CD4-positive, alpha-beta T cell treated with Interleukin-17A for 1 hour (primary cell): ENCODE results near the gene ZBTB11.
"Not testable (repeated sequence)": the region's sequence is repeated elsewhere in the genome, so short reads cannot be mapped to it uniquely, and the experiment has no call there.

ENCODE experiments used
- DNase-seq: peaks from one replicate; pipeline ENCODE4 v3.0.0-alpha.2; 2020

ZBTB11 gene, protein sequence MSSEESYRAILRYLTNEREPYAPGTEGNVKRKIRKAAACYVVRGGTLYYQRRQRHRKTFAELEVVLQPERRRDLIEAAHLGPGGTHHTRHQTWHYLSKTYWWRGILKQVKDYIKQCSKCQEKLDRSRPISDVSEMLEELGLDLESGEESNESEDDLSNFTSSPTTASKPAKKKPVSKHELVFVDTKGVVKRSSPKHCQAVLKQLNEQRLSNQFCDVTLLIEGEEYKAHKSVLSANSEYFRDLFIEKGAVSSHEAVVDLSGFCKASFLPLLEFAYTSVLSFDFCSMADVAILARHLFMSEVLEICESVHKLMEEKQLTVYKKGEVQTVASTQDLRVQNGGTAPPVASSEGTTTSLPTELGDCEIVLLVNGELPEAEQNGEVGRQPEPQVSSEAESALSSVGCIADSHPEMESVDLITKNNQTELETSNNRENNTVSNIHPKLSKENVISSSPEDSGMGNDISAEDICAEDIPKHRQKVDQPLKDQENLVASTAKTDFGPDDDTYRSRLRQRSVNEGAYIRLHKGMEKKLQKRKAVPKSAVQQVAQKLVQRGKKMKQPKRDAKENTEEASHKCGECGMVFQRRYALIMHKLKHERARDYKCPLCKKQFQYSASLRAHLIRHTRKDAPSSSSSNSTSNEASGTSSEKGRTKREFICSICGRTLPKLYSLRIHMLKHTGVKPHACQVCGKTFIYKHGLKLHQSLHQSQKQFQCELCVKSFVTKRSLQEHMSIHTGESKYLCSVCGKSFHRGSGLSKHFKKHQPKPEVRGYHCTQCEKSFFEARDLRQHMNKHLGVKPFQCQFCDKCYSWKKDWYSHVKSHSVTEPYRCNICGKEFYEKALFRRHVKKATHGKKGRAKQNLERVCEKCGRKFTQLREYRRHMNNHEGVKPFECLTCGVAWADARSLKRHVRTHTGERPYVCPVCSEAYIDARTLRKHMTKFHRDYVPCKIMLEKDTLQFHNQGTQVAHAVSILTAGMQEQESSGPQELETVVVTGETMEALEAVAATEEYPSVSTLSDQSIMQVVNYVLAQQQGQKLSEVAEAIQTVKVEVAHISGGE

DNA sequence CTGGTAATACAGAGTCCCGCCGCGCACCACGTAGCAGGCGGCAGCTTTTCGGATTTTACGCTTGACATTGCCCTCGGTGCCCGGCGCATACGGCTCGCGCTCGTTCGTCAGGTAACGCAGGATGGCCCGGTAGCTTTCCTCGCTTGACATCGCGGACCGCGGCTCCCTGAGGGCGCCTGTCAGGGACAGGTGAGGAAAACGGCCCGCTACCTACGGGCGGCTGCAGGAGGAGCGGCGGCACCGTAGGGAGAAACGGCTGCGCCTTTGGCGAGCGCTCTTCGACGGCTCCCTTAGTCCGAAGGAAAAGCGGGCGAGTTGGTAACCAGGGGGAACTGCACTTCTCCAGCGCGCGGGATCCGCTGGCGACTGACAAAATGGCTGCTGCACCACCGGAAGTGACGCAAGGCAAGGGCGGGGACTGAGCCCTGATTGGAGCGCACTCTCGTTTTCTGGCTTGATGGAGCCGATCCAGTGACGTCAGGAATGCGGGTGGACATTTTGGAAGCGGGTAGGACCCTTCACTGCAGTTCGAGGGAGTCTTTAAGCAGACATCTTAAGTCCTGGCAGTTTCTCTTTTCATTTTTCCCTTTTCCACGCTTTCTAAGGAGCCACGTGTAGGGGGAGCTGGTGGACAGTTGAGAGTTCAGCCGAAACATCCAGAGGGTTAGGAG lies at the start of gene ZBTB11:
ZBTB11 (minus strand) TSS at position 368 of the 671 bp plus-strand sequence; CDS start at position 150, 218 bp downstream.
- DNase-seq: peak; percentile 99

DNA sequence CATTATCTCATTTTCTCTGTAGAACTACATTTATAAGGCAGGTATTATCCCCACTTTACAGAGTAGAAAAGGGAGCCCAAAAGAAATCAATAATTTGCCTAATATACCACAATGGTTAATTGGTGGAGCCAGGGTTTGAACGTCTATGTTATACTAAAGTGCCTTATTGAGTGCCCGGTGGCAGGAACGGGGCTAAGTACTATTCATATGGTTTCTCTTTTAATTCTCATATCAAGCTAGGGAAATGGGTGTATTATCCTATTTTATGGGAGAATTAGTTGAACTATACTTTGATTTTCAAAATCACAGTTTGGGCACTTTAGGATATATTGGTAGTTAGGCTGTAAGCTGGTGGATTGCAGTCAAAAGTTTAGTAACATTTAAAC lies 49.0 kb upstream of the ZBTB11 start:
- DNase-seq: no peak

DNA sequence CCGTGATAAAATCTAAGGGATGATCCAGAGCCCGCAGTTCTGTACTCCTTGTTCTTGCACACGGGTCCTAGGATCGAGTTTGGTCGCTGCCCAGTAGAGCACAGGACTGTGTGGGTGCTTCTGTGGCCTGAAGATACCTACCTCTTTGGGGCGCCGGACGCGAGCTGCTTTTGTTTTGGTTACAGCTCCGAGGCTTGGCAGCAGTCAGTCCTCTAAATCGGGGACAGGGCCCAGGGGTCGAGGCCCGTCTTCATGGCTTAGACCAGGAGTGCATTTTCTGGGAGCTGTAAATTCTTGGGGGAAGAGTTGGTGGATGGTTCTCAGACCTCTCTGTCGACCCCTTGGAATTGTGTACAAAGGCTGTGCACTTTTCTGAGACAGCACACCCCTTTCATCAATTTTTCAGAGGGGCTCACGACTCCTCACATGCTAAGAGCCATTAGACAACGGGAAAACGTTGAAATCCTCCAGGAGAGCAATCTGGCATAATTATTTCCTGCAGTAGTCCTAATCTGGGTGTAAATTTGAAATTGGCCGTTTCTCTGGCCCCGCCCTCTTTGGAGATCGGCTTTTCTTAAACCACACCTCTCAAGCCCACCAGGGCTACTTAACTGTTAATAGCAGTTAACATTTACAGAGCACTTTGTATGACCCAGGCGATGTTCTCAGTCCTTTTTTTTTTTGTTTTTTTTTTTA lies 48.4 kb upstream of the ZBTB11 start:
- peak; percentile 38 for DNase-seq

DNA sequence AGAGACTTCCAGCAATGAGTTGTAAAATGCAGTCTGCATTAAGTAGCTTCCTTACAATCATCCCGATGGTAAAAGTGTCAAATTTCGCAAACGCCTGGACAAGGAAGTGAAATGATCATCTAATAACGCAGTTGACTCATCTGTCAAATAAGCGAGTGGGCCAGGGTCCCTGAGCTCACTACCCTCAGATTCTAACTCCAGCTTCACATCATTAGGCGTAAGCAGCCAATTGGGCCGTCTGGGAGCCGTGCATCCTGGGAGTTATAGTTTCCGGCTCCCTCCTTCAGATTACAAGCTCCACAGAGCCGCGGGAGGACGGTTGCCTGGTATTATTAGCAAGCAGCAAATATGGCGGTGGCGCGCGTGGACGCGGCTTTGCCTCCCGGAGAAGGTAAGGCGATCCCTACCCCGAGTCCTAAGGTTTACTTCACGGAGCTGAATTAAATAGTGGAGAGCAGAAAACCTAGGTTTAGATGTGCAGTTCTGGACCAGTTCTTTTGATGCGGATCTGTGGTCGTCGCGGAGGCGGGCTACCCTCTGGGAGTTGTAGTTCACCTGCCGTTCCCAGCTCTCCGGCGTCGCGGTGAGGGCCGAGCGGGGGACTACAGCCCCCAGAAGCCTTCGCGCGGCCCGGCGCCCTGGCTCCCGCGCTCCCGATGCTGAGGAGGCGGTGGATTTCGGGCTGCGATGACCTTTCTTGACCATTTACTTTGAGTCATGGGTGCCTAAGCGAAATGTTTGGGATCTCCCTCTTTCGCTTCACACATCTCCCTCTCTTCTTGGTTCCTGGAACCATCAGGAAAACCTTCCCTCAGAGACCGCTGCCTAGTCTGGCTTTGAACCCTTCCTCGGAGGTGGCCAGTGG lies 47.6 kb upstream of the ZBTB11 start, which contains the start of gene CEP97:
CEP97 (plus strand) TSS at position 286 of the 865 bp plus-strand sequence; CDS start at position 349, 63 bp downstream.
- peak; percentile 88 for DNase-seq

DNA sequence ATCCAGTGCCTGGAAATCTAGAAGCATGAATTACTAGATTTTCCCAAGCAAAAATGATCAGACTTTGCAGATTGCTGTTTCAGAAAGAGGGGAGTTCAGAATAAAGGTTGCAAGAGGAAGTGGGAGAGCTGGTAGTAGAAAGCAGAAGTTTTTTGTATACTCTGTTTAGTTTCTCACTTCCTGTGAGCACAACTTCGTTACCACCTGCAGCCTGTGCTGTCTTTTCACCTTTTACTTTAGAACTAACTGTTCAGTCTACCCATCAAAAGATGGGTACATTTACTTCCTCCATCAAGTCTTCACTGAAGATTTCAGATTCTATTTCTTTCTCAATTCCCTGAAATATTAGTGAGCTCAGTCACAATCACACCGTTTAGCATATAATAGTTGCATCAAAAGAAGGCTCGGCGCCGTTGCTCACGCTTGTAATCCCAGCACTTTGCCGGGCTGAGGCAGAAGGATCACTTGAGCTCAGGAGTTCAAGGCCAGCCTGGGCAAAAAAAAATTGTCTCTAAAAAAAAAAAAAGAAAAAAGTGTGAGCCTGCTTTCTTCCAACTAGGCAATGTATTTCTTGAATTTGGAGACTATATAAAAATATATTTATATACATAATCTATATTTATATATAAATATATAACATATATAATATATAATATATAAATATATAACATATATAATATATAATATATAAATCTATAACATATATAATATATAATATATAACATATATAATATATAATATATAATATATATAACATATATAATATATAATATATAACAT lies 45.7 kb upstream of the ZBTB11 start:
- DNase-seq: peak; percentile 50

DNA sequence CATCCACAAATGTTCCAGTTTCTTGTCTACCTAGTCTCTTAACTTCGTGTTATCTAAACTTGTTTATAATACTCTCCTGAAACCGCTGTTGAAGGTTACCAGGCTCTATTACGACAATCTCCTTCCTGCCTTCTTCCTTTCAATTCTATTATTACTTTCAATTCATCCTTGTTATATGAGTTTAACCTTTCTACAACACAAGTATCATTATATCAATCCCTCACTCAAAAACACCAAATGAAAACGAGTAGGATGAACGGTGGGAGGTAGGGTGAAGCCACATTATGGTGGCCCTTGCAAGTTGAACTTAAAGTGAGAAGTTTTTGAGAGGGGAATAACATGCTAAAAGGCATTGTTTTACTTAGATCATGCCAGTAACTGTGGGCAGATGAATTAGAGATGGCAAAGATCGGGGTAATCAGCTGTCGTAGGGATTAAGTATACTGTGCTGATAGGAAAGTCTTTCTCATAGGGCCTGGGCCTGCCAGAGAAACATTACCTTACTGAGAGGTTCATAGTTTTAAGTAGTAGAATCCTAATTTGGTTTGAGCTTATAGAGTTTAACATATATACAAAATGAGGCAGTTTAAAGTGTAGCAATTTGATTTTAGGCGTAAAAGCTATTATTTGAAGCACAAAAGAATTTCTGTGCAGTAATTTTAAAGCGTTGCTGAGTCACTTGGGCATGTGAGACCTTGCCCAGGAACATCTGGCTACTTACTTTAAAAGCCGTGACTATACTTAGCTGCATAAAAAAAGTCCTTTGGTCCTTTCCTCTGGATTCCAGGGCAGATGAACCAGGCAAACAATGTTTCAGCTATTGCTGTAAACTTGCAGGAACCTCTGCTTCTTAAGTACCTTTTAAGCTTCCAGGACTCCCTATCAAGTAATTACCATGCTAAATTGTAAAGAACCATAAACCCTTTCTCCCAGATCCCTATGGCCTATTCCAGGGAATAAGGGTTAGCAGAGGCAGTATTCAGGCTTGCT lies 44.2 kb upstream of the ZBTB11 start:
- peak; percentile 6 for DNase-seq

DNA sequence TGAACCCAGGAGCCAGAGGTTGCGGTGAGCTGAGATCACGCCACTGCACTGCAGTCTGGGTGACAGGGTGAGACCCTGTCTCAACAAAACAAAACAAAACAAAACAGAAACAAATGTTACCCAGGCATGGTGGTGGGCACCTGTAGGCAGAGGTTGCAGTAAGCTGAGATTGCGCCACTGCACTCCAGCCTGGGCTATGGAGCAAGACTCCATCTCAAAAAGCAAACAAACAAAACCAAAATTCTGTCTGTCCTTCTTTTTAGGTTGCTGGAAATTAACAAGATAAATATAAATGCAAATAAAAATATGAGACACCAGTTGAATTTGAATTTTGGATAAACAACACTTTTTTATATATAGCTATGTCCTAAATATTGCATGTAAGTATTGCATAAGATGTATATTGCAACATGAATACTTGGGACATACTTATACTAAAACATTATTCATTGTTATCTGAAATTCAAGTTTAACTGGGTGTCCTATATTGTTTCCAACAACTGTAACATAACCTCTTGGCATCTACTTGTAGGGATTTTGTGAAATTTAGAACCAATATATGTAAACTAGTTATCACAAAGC lies 42.8 kb upstream of the ZBTB11 start:
- no peak for DNase-seq

DNA sequence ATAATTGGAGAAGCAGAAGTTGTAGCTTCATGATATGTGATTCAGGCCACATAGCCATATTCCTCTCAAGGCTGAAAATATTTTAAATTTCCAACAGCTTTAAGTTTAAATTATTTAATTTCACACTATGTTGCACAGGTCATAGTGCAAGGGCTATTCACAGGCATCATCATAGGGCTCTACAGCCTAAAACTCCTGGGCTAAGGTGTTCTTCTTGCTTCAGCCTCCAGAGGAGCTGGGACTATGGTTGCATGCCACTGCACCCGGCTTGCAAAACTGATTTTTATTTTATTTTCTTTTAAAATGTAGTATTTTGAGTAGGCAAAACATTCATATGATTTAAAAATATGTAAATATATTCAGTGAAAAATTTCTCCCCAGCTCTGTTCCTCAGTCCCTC lies 41.5 kb upstream of the ZBTB11 start:
- DNase-seq: no peak

DNA sequence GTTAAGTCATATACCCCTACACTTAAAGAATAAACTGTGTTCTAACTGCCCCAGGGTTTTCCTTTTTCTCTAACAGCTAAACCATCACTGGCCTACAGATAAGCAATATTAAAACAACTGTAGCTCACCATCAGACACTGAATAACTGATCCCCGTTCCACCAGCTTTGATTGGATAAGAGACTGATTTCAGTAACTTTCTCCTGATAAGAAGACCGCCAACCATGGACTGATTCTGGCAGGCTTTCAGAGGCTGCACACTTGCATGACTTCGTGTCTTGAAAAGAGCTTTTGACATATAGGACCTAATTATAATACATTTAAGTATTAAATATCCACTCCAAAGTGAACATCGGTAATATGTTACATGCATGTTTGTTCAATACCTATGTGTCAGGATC lies 32.2 kb upstream of the ZBTB11 start:
- no peak for DNase-seq

DNA sequence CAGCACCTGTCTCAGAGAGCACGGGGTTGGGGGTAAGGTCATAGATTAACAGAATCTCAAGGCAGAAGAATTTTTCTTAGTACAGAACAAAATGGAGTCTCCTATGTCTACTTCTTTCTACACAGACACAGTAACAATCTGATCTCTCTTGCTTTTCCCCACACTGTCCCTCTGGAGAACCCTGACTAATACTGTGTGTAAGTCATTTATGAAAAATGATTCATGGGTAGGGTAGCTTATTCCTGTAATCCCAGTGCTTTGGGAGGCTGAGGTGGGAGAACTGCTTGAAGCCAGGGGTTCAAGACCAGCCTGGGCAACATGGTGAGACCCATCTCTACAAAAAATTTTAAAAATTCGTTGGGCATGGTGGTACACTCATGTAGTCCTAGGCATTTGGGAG lies 27.7 kb upstream of the ZBTB11 start:
- DNase-seq: not testable (repeated sequence)

DNA sequence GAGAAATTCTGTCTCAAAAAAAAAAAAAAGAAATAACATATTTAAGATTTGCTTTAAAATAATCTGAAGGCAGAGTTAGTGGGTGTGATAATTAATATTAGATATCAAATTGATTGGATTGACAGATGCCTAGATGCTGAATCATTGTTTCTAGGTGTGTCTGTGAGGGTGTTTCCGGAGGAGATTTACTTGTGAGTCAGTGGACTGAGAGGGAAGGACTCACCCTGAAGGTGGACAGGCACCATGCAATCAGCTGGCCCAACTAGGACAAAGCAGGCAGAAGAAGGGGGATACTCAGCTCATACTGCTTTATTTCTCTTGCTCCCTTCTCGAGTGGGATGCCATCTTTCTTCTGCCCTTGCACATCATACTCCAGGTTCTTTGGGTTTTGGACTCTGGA lies 26.2 kb upstream of the ZBTB11 start:
- no peak for DNase-seq

DNA sequence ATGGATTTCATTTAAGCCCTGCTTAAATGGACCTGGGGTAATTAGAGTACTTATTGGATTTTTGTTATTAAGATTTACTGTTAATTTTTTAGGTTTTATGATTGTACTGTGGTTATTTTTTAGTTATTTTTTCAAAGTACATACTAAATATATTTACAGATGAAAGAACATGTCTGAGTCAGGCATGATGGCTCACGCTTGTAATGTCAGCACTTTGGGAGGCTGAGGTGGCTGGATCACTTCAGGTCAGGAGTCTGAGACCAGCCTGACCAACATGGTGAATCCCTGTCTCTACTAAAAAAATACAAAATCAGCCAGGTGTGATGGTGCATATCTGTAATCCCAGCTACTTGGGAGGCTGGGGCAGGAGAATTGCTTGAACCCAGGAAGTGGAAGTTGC lies 25.8 kb upstream of the ZBTB11 start:
- DNase-seq: no peak

DNA sequence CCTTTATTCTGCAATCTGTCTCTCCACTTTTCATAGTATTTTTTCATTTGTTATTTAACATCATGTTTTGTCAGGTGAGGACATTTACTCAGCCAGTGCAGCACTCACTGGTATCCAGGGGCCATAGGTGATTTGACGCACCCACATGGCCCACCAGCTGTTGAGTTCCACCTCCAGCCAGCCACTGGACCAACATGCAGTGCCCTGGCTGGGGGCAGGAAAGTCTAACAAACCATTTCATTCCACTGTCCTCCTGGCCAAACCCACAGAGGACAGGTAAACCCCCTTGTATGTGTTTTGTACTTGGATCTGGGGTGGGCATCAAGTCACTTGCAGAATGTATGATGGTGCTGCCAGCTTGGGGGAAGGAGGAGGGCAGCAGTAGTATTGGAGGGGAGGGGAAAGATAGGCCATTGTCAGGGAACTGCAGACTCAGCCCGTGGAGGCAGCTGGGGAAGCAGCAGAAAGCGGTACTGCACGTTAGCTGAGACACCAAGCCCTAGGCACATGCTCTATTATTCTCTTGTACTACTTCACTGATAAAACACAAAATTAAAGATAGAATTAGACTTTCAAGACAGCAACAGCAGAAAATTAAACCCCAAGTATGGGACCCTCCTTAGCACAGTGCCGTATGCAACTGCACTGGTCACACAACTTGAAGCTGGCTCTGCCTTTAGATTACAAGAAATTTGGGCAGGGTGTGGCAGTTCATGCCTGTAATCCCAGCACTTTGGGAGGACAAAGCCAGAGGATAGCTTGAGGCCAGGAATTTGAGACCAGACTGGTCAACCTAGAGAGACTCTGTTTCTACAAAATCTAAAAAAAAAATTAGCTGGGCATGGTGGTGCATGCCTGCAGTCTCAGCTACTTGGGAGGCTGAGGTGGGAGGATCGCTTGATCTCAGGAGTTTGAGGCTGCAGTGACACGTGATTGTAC lies 25.0 kb upstream of the ZBTB11 start:
- DNase-seq: no peak

DNA sequence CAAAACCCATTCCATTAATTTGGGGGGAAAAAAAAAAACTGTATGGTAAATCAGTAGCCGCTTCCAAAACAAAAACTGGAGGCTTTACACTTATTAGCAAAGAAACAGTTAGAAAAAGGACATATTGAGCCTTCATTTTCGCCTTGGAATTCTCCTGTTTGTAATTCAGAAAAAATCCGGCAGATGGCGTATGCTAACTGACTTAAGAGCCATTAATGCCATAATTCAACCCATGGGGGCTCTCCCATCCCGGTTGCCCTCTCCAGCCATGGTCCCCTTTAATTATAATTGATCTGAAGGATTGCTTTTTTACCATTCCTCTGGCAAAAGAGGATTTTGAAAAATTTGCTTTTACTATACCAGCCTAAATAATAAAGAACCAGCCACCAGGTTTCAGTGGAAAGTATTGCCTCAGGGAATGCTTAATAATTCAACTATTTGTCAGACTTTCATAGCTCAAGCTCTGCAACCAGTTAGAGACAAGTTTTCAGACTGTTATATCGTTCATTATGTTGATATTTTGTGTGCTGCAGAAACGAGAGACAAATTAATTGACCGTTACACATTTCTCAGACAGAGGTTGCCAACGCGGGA lies 18.9 kb upstream of the ZBTB11 start:
- DNase-seq: peak; percentile 78

DNA sequence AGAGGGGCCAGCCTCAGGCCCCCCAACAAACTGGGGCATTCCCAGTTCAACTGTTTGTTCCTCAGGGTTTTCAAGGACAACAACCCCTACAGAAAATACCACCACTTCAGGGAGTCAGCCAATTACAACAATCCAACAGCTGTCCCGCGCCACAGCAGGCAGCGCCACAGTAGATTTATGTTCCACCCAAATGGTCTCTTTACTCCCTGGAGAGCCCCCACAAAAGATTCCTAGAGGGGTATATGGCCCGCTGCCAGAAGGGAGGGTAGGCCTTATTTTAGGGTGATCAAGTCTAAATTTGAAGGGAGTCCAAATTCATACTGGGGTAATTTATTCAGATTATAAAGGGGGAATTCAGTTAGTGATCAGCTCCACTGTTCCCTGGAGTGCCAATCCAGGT lies 17.9 kb upstream of the ZBTB11 start:
- DNase-seq: not testable (repeated sequence)

DNA sequence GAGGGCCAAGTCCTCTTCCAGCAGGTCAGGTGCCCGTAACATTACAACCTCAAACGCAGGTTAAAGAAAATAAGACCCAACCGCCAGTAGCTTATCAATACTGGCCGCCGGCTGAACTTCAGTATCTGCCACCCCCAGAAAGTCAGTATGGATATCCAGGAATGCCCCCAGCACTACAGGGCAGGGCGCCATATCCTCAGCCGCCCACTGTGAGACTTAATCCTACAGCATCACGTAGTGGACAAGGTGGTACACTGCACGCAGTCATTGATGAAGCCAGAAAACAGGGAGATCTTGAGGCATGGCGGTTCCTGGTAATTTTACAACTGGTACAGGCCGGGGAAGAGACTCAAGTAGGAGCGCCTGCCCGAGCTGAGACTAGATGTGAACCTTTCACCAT lies 16.6 kb upstream of the ZBTB11 start:
- peak; percentile 54 for DNase-seq
